ENCODE results near the gene TBC1D22A. TPM values are rescaled to one million over a fixed set of nuclear protein-coding genes. Genes with fewer than 3 reads are reported as not detected.

TBC1D22A gene
- total RNA-seq, 1 experiment from 2014 or later: 18.2 TPM

GRCh38 chr22:46826438-46827135, 64.1 kb downstream of the TBC1D22A start:
- Histone ChIP-seq H3K4me3 (no peak overlapping the region), H3K27me3 (no peaks in the 10 kb centered on the region), H3K9me3 (no peaks in the 10 kb centered on the region), H3K36me3 (peaks cover 4% of the 10 kb centered on the region; the same call in 1 of the 2 replicates)
- DNase-seq: no peak

GRCh38 chr22:46827136-46827780, 64.8 kb downstream of the TBC1D22A start:
- H3K4me3 ChIP-seq: no peak overlapping the region
- no peaks in the 10 kb centered on the region for H3K27me3 ChIP-seq
- peaks cover 4% of the 10 kb centered on the region; the same call in 1 of the 2 replicates for H3K36me3 ChIP-seq
- no peak for DNase-seq
- H3K9me3 ChIP-seq: no peaks in the 10 kb centered on the region

GRCh38 chr22:46827781-46828180, 65.3 kb downstream of the TBC1D22A start:
- H3K9me3 ChIP-seq: no peaks in the 10 kb centered on the region; the same call in 1 of the 2 replicates
- no peak overlapping the region for H3K4me3 ChIP-seq
- DNase-seq: no peak

GRCh38 chr22:46828323-46828900, 66.0 kb downstream of the TBC1D22A start:
- H3K9me3 ChIP-seq: no peaks in the 10 kb centered on the region; the same call in 1 of the 2 replicates

More at GRCh38 chr22:46827781-46828180, 65.3 kb downstream of the TBC1D22A start:
- H3K27me3 ChIP-seq: no peaks in the 10 kb centered on the region
- peaks cover 4% of the 10 kb centered on the region; the same call in 1 of the 2 replicates for H3K36me3 ChIP-seq

GRCh38 chr22:46829117-46829891, 66.9 kb downstream of the TBC1D22A start:
- Histone ChIP-seq H3K36me3 (peaks cover 4% of the 10 kb centered on the region; the same call in 1 of the 2 replicates), H3K4me3 (no peak overlapping the region), H3K27me3 (no peaks in the 10 kb centered on the region), H3K9me3 (peaks cover 4% of the 10 kb centered on the region; the same call in 1 of the 2 replicates)
- peak; percentile 77 for DNase-seq

More at GRCh38 chr22:46828323-46828900, 66.0 kb downstream of the TBC1D22A start:
- DNase-seq: no peak
- Histone ChIP-seq H3K36me3 (peaks cover 4% of the 10 kb centered on the region; the same call in 1 of the 2 replicates), H3K27me3 (no peaks in the 10 kb centered on the region), H3K4me3 (no peak overlapping the region)

- DNase-seq: peak; percentile 89
- H3K27me3 ChIP-seq: no peaks in the 10 kb centered on the region
- H3K36me3 ChIP-seq: peaks cover 4% of the 10 kb centered on the region; the same call in 1 of the 2 replicates
- peaks cover 11% of the 10 kb centered on the region for H3K9me3 ChIP-seq
- H3K4me3 ChIP-seq: no peak overlapping the region
Measured at GRCh38 chr22:46829941-46830715, 67.7 kb downstream of the TBC1D22A start.

GRCh38 chr22:46830841-46831240, 68.4 kb downstream of the TBC1D22A start:
- H3K36me3 ChIP-seq: peaks cover 4% of the 10 kb centered on the region; the same call in 1 of the 2 replicates
- peaks cover 18% of the 10 kb centered on the region for H3K9me3 ChIP-seq
- peak; percentile 31 for DNase-seq
- H3K4me3 ChIP-seq: no peak overlapping the region
- no peaks in the 10 kb centered on the region for H3K27me3 ChIP-seq

- Histone ChIP-seq H3K27me3 (no peaks in the 10 kb centered on the region), H3K4me3 (no peak overlapping the region), H3K9me3 (peaks cover 31% of the 10 kb centered on the region), H3K36me3 (no peaks in the 10 kb centered on the region; the same call in 1 of the 2 replicates)
- DNase-seq: no peak
Measured at GRCh38 chr22:46833228-46833627, 70.8 kb downstream of the TBC1D22A start.

- Histone ChIP-seq H3K36me3 (no peaks in the 10 kb centered on the region; the same call in 1 of the 2 replicates), H3K4me3 (no peak overlapping the region), H3K27me3 (no peaks in the 10 kb centered on the region), H3K9me3 (peaks cover 35% of the 10 kb centered on the region)
- DNase-seq: no peak
Measured at GRCh38 chr22:46834021-46834737, 71.7 kb downstream of the TBC1D22A start.

GRCh38 chr22:46835288-46835687, 72.8 kb downstream of the TBC1D22A start:
- H3K36me3 ChIP-seq: no peaks in the 10 kb centered on the region; the same call in 1 of the 2 replicates
- H3K4me3 ChIP-seq: no peak overlapping the region
- peaks cover 40% of the 10 kb centered on the region for H3K9me3 ChIP-seq
- H3K27me3 ChIP-seq: no peaks in the 10 kb centered on the region
- no peak for DNase-seq

- Histone ChIP-seq H3K27me3 (no peaks in the 10 kb centered on the region), H3K9me3 (peaks cover 40% of the 10 kb centered on the region), H3K36me3 (no peaks in the 10 kb centered on the region; the same call in 1 of the 2 replicates), H3K4me3 (no peak overlapping the region)
- DNase-seq: no peak
Measured at GRCh38 chr22:46835693-46836092, 73.2 kb downstream of the TBC1D22A start.

GRCh38 chr22:46841522-46841921, 79.1 kb downstream of the TBC1D22A start:
- Histone ChIP-seq H3K36me3 (no peaks in the 10 kb centered on the region; the same call in 1 of the 2 replicates), H3K9me3 (peaks cover 16% of the 10 kb centered on the region), H3K4me3 (no peak overlapping the region), H3K27me3 (no peaks in the 10 kb centered on the region)
- DNase-seq: no peak

- Histone ChIP-seq H3K27me3 (no peaks in the 10 kb centered on the region), H3K36me3 (no peaks in the 10 kb centered on the region; the same call in 1 of the 2 replicates), H3K9me3 (peaks cover 8% of the 10 kb centered on the region), H3K4me3 (no peak overlapping the region)
- no peak for DNase-seq
Measured at GRCh38 chr22:46842606-46843005, 80.2 kb downstream of the TBC1D22A start.

- DNase-seq: peak; percentile 55
- Histone ChIP-seq H3K4me3 (no peak overlapping the region), H3K9me3 (peaks cover 6% of the 10 kb centered on the region), H3K27me3 (no peaks in the 10 kb centered on the region), H3K36me3 (no peaks in the 10 kb centered on the region; the same call in 1 of the 2 replicates)
Measured at GRCh38 chr22:46843821-46844255, 81.4 kb downstream of the TBC1D22A start.

GRCh38 chr22:46844606-46845210, 82.3 kb downstream of the TBC1D22A start:
- Histone ChIP-seq H3K4me3 (peak overlapping the region; percentile 10; the same call in 1 of the 2 replicates), H3K36me3 (no peaks in the 10 kb centered on the region; the same call in 1 of the 2 replicates), H3K9me3 (no peaks in the 10 kb centered on the region; the same call in 1 of the 2 replicates), H3K27me3 (no peaks in the 10 kb centered on the region)
- DNase-seq: no peak

Measured in MG63 (cell line).